GM18505 (cell line): ENCODE measurements around the gene ZNF587.
"Not testable (repeated sequence)": the region's sequence is repeated elsewhere in the genome, so short reads cannot be mapped to it uniquely, and the experiment has no call there.

Experiments used
- ATAC-seq: cut with Tn5 transposase; IDR thresholded peaks from one replicate; pipeline ENCODE4 v1.9.1; 2021; ENCODE audit not compliant: unreplicated experiment
- POLR2A ChIP-seq: IDR thresholded peaks from 4 replicates; pipeline ENCODE4 v1.6.1; 2011; ENCODE audit warnings: borderline replicate concordance; ENCODE audit not compliant: insufficient read depth, insufficient read length; ENCODE audit errors: extremely low read depth

ZNF587 gene

GRCh38 chr19:57849666-57850473 lies at the start of gene ZNF587:
TSS of gene ZNF587 (plus strand) at chr19:57849859. CDS start at chr19:57850039, 180 bp downstream.
- peak; percentile 91 for ATAC-seq
- peak; percentile 75 for TF ChIP-seq POLR2A

- TF ChIP-seq POLR2A = no peak
- no peak for ATAC-seq
Observed at GRCh38 chr19:57800696-57801095, 49.0 kb upstream of the ZNF587 start.

DNA sequence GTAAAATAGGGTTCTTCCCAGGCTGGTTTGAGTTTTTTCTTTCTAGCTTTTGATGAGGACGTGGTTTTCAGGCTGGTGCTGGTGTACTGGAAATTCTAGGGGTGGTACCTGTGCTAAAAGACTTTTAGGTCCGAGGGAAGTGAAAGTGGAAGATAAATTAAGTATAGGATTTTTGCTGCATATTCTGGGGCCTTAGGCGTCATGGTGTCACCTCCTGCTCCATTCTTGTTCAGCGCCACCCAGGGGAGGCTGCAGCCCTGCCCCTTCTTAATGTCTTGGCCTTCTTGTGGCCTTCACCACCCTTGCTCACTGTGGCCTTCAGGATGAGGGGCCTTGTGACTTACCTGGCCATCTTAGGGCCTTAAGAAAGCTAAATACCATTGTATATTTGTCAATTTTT lies 47.4 kb upstream of the ZNF587 start:
- TF ChIP-seq POLR2A = no peak
- ATAC-seq = no peak

DNA sequence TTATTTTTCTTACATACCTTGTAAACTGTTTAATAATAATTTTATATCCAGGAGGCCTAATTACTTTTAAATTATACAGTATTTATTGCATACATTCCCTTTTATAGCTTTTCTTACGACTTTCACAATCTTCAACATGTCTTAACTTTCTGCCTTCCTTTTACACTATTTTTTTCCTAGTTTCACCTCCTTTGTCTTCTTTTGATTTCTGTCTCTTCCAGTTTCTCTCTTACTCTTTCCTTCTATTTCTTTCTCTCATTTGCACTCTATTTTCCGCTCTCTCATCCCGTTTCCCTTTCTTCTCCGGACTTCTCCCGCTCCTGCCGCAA lies 46.4 kb upstream of the ZNF587 start:
- no peak for TF ChIP-seq POLR2A
- no peak for ATAC-seq

- no peak for TF ChIP-seq POLR2A
- ATAC-seq = no peak
Observed at GRCh38 chr19:57803594-57804325, 45.9 kb upstream of the ZNF587 start.

DNA sequence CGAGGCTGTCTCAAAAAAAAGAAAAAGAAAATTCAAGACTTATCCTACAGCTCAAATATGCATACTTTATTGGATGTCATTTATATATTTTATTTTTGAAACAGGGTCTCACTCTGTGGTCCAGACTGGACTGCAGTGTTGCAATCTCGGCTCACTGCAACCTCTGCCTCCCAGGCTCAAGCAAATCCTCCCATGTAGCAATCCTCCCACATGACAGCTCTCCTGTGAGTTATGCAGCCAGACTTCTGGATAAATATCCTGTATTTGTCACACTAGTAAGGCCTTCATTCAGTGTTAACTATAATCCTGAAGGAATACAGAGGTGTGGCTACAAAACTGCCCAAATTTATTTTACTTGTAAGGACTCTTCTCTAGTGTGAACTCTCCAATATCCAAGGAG lies 42.1 kb upstream of the ZNF587 start:
- no peak for TF ChIP-seq POLR2A
- ATAC-seq = no peak

- not testable (repeated sequence) for ATAC-seq
Observed at GRCh38 chr19:57810410-57811295, 39.0 kb upstream of the ZNF587 start.

- no peak for ATAC-seq
- no peak for TF ChIP-seq POLR2A
Observed at GRCh38 chr19:57812226-57812625, 37.4 kb upstream of the ZNF587 start.

- ATAC-seq = not testable (repeated sequence)
Observed at GRCh38 chr19:57812975-57813820, 36.5 kb upstream of the ZNF587 start.

- TF ChIP-seq POLR2A = no peak
- ATAC-seq = no peak
Observed at GRCh38 chr19:57813919-57814504, 35.6 kb upstream of the ZNF587 start.

- peak; percentile 64 for ATAC-seq
- peak; percentile 90 for TF ChIP-seq POLR2A
Observed at GRCh38 chr19:57814505-57815246, 35.0 kb upstream of the ZNF587 start, which contains the start of gene ZNF552. TSS of gene ZNF552 (minus strand) at chr19:57814913. CDS start at chr19:57814743, 170 bp downstream.

- no peak for ATAC-seq
Observed at GRCh38 chr19:57815247-57816075, 34.2 kb upstream of the ZNF587 start.

More at GRCh38 chr19:57815247-57816075, 34.2 kb upstream of the ZNF587 start:
- TF ChIP-seq POLR2A = no peak
